Stimulated activated CD8-positive, alpha-beta memory T cell treated with anti-CD3 and anti-CD28 coated beads, Interleukin-15, amount 100 ng/mL, for 48 hours (primary cell): Measurements from ENCODE around the gene ING1.
"Not testable (repeated sequence)": the region's sequence is repeated elsewhere in the genome, so short reads cannot be mapped to it uniquely, and the experiment has no call there.

Source experiments
- DNase-seq, 2 donors: peaks; one replicate each; pipeline ENCODE4 v3.0.0-alpha.2; 2020; ENCODE audit warnings: low read depth in 2 of 2

ING1 gene

DNA sequence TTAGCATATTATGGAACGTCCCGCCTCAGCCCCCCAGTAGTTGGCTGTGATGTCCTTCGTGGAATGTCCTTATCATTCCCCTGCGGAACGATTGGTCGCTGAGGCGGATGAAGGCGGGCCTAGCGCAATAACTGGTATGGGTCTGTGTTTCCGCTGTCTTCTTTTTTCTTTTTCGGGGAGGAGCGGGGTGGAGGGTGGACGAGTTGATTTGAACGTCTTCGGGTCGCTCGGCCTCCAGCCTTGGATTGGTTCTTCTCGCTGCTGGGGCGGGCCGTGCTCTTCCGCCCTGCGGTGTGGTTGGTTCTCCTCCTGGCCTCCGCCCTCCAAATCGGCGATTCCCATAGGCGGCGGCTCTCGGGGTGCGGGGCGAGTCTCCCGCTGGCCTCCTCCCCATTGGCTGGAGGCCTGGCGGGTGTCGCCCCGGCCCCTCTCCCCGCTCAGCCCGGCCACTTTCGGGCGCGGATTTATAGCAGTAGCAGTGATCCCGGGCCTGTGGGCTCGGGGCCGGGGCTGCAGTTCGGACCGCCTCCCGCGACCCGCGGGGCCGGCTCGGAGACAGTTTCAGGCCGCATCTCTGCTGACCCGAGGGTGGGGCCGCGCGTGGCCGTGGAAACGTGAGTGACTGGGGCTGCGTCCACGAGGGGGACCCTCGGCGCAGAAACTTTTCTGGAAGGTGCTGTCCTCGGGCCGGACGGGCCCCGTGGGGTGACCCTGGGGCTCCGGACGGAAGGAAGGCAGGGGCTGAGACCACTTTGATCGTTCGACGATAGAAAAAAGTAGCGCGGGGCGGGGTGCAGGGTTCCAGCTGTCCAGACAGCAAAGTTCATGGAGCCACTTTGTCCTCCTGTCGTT lies 2.1 kb downstream of the ING1 start:
- peak; percentile 94 to 95 for DNase-seq

DNA sequence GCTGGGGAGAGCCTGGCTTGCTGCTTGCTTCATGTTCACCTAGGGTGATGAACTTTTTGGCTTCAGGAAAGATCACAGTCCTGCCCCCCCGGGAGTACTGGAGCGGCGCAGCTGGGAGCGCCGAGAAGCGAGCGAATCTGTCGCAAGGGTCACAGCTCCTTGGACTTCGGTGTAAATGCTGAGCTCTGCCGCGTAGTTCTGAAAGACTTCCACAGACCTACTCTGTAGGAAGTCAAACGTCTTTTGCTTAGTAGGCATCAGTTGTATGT lies 2.7 kb downstream of the ING1 start:
- DNase-seq: no peak

DNA sequence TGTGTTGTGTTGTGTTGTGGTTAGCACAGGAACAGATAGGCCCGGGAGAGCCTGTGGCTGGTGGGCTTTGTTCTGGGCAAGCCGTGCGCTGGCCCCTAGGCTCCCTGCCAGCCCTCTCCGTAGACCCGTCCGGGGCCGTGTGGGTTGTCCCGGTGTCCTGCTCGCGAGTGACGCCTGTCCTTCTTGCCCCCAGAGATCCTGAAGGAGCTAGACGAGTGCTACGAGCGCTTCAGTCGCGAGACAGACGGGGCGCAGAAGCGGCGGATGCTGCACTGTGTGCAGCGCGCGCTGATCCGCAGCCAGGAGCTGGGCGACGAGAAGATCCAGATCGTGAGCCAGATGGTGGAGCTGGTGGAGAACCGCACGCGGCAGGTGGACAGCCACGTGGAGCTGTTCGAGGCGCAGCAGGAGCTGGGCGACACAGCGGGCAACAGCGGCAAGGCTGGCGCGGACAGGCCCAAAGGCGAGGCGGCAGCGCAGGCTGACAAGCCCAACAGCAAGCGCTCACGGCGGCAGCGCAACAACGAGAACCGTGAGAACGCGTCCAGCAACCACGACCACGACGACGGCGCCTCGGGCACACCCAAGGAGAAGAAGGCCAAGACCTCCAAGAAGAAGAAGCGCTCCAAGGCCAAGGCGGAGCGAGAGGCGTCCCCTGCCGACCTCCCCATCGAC lies 5.7 kb downstream of the ING1 start:
- no peak for DNase-seq

DNA sequence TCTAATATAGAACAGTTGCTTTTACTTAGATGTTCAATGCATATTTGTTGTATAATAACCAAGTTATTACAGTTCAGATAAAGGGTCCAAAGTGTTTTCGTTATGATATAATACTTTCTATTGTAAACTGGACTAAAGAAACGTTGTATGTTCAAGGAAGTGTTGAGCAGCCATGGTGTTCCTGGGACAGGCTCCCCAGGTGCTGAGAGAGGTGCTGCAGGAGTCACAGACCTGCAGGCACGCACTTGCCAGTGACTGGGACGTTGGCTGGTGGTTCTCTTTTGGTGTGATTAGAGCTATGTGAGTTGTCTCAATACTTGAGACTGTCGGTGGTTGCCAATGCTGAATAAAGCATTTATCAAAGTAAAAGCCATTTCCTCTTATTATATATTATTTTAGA lies 9.5 kb downstream of the ING1 start:
- DNase-seq: no peak

DNA sequence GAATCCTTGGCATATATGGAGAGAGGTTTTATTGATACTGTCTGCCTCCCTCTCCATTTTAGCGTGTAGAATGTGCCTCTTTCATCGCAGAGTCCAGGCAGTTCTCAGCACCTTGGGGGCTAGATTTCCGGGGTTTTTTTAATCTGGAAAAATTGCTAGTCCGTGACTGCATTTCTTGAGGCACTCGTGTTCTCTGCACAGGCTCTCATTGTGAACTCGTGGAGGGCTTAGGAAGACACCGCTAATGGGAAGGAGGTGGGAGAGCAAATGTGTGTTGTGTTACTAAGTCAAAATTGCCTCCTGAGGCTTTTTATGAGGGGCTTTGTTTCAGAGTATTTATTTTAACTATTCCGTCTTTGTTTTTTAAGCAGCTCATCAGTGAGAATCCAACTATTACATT lies 10.1 kb downstream of the ING1 start:
- DNase-seq: no peak

DNA sequence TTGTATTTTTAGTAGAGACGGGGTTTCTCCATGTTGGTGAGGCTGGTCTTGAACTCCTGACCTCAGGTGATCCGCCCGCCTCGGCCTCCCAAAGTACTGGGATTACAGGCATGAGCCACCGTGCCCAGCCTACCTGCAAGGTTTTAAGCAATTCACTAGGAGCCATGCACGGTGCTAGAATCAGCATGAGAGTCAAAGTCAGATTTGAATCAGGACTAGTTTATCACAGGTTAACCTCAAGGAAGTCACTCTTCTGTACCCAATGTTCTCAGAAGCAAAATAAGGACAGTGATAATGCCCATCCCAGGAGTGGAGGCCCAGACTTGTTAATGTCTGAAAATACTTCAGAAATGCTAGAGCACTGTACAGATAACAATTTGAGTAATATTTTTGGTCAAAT lies 12.7 kb downstream of the ING1 start:
- not testable (repeated sequence) for DNase-seq

DNA sequence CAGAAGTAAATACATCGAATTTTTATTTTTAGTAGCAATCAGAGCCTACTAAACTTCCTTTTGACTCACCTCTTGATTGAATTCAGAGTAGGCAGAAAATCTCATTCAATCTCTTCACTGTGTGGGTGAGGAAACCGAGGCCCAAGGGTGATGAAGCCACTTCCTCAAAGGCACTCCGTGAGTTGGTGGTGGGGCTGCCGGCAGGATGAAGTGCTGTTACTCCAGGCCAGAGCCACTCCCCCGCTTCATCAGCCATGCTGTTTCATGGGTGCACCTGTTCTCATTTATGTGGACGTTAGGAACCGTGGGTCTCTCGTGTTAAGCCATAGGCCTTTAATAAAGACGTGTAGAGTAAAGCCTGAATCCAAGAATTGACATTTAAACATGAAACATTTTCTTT lies 13.2 kb downstream of the ING1 start:
- peak; percentile 57 to 62 for DNase-seq

DNA sequence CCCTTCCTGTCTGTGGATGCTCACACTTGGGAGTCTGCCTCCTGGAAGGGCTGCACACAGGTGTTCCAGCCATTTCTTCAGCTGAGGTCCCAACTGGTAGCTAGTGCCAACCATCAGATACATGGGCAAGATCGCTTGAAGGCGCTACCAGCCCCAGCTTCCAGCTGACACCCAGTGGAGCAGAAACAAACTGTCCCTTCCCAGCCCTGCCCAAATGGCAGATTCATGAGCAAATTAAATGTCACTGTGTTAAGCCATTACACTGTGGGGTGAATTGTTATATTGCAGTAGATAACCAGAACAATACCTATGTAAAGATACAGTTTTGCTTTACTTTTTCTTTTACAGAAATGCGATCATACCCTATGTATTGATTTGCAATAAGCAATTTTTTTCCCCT lies 17.6 kb downstream of the ING1 start:
- no peak for DNase-seq

DNA sequence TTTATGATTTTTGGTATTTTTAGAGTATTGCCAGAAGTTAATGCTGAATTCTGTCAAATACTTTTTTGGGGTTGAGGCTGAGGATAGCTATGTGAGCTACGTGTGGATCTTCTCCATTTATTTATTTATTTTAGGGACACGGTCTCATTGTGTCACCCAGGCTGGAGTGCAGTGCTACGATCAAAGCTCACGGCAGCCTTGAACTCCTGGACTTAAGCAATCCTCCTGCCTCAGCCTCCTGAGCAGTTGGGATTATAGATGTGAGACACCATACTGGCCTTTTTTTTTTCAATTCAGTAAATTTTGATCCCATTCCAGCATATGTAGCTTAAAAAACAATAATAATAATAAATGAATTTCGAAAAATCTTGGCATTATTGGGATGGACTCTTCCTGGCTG lies 21.1 kb downstream of the ING1 start:
- DNase-seq: no peak

DNA sequence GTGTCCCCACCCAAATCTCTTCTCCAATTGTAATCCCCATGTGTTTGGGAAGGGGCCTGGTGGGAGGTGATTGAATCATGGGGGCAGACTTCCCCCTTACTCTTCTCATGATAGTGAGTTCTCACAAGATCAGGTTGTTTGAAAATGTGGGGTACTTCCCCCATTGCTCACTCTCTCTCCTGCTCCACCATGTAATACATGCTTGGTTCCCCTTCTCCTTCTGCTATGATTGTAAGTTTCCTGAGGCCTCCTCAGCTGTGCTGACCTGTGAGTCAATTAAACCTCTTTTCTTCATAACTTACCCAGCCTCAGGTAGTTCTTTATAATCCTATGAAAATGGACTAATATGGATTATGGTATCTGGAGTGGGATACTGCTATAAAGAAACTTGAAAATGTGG lies 24.1 kb downstream of the ING1 start:
- DNase-seq: no peak

DNA sequence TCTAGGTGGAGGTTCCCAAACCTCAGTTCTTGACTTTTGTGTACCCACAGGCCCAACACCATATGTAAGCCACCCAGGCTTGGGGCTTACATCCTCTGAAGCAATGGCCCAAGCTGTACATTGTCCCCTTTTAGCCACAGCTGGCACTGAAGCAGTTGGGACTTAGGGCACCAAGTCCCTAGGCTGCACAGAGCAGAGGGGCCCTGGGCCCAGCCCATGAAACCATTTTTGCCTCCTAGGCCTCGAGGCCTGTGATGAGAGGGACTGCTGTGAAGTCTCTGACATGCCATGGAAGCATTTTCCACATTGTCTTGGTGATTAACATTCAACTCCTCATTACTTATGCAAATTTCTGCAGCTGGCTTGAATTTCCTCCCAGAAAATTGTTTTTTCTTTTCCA lies 30.2 kb downstream of the ING1 start:
- DNase-seq: no peak

DNA sequence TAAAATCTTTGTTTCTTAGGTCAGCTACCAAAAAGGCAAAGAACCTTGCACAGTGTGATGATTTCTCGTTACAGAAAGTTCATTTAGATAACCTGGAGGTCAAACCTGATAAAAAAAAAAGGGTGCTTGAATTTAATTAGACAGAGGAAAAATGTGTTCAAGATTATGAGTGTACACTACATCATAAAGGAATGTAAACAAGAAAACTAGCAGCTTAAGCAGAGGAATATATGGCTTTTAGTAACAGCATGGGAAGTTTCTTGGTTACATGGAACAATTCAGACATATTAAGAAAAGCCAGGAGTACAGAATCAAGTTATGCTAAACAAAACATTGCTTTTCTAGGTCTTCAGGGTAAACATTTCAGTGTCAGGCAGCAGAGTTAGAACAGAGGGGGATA lies 32.9 kb downstream of the ING1 start:
- no peak for DNase-seq

DNA sequence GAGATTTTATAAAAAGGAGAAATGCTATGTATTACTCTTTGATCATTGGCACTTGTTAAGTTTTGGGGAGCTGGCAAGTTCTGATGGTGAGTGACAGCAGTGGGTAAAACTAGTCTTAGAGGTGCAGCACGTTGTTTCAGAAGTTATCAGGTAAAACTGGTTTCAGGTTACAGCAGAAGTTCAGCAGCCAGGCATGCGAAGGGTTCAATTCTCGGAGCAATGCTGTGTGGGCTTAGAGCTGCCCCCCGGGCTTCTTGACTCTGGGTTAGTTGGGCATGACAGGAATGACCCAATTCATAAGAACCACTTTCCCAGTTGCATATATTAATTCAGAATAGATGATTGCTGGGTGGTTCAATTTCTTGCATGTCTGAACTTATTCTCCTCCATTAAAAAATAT lies 34.8 kb downstream of the ING1 start:
- DNase-seq: no peak

DNA sequence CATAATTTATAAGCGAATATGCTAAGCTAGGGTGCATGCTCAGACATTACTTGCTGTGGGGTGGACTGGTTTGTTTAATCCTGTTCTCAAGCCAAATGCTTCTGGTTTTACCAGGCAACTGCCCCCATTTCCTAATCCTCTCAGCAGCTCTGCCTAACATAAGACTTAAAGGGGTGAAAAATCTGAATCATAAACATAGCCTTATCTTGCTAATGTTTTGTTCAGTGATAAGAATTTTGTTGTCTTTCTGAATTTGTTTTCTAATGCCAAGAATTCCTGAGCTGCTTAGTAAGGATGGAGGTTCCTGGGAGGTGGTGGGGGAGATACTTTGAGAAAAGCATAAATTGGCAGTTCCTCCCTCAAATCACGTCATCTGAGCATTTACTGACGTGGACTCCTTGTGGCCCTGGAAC lies 42.7 kb downstream of the ING1 start:
- no peak for DNase-seq

DNA sequence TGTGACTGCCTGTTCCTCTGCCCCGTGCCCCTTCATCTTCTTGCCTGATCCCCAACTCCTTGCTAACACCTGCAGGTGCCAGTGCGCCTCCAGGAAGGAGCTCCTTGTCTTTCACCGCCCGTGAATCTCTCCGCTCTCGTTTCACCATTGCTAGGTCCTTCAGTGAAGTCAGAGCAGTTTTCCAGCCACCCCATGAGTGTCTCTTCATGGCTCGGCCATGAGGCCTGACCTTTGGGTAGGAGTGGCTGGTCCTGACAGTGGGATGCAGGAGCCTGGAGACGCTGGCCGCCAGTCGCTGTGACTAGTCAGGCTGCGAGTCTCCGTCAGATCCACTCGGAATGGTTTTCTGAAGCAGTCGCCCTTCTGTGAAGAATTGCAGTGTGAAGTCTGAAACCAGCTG lies 43.8 kb downstream of the ING1 start:
- DNase-seq: no peak

DNA sequence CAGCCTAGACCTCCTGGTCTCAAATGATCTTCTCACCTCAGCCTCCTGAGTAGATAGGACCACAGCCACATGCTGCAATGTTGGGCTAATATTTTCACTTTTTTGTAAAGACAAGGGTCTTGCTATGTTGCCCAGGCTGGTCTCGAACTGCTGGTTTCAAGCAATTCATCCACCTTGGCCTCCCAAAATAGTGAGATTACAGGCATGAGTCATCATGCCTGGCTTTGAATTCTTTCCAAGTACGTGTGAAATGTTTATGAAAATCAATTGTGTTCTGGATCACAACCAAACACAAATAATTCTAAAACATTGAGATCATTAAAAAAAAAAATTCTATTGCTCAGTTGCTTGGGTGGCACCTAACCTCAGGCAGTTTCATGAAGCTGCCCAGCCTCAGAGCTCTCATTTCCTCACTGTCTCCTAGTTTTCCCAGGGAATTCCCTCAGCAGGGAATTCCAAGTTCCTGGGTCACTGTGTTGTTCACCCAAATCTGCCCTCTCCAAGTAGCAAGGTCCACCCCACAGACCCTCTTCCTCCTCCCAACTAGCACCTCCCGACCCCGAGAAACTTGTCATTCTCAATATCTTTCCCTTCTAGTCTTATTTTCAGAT lies 44.8 kb downstream of the ING1 start:
- DNase-seq: no peak

DNA sequence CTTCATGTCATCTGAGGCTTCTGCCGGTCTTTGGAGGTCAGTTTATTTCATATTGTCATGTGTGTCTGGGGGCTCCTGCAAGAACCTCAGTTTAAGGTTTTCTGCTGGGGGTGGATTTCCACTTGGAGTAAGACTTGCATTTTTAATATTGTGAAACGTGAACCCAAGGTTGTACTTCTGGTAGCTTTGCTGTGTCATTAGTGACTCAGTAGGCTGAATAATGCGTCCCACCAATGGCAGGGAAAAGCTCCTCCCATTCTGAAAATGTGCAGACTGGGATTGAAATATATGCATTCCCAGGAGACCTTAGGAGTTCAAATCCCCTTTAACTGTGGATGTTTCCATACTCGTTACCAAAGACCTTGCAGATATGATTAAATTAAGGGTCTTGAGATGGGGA lies 46.2 kb downstream of the ING1 start:
- no peak for DNase-seq

DNA sequence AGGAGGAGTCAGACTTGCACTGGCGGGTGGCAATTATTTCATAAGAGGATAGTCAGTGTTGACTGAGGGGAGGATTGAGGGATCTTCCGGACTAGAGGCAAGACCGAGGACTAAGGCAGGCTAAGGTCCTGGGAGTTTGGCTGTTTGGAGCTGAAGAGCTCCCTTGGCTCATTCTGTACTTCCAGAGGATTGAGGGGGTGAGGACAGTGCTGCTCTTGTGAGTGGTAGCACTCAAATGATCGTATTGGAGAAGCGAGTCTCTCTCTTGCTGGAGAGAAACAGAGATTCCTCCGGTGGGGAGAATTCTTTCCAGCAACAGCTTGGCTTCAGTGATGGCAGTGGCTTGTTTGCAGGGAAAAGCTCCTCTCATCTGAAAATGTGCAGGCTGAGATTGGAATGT lies 47.1 kb downstream of the ING1 start:
- DNase-seq: no peak

DNA sequence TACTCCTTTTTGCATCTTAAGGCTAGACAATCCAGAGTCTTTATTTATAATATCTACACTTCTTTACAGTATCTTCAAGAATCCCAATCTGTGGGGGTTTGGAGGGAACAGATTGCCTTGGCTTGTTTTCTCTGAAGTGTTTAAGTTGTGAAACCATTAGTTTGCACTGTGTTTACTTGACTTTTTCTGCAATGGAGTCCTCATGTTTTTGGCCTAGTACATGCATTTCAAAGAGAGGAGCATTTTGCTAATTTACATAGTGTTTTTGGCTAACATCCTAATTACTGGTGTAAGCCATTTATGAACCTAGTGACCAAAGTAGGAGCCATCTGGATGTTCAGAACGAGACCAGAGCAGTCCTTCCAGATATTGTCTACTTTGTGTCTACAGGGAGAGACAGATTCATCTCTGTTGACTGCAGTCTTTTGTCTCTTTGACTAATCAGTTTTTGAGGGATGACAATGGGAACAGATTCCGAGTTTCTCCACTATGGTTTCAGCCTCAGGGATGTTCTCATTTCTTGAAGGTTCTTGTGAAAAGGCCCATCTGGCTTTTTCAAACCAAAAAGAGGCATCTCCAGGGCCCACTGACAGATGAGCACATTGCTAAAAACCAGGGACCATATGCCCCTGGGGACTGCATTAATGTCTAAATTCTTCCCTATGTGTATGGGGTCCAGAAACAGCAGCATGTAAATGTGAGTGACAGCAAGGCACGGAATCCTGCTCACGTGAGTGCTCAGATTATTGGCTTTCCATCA lies 53.4 kb downstream of the ING1 start:
- DNase-seq: no peak

DNA sequence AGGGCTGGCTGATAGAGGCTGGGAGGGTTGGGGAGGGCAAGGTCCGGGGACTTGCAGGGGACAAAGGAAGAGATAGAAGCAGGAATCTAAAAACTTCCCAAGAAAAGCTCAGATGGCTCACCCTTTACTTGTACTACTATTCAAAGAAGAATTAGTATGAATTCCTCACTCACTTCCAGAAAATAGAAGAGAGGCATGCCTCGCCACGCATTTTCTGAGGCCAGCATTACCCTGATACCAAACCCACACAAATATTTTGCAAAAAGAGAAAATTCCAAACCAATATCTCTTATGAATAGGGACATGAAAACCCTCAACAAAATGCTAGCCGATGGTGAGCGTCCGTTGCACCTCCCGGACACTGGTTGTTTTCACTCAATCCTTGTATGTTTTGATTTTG lies 54.0 kb downstream of the ING1 start:
- no peak for DNase-seq

DNA sequence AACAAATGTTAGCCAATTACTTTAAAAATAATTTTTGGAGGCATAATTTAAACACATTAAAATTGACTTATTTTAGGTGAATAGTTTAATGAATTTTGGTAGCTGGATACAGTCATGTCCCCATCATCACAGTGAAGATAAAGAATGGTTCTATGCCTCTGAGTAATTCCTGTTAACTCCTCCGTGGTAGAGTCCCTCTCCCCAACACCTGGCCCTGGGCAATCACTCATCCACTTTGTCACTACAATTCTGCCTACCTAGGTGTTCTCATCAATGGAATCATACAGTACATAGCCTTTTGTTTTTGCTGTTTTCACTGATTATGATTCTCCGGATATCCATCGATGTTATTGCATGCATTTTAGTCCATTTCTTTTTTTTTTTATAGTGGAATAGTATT lies 55.6 kb downstream of the ING1 start:
- DNase-seq: no peak

DNA sequence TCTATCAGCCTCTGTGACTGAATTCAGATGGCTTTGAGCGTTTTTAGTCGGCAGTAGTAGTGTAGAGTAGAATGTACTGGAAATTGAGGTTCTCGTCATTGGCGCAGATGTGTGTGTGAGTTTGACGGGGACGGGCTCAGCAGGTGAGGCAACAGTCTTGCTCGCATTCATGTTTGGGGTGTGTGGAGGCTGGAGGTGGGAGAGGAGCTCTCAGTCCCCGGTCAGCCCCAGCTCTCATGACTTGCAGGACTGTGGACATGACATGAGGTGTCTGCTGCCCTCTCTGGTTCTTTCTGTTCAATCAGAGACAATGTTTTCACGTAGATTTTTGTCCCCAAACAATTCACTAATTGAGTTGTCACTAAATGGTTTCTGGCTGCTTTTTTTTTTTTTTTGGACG lies 57.2 kb downstream of the ING1 start:
- DNase-seq: no peak

DNA sequence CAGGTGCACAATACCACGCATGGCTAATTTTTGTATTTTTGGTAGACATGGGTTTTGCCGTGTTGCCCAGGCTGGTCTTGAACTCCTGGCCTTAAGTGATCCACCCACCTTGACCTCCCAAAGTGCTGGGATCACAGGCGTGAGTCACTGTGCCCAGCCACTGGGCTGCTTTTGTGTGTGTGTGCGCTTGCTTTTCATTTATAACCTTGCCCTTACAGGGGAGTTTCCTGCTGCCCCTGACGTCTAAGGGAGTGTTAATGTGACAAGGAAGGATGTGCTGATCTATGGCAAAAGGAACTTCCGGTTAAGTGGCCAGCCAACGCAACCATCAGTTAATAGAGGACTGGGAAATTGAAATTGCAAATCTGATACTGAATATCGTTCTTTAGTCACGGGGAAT lies 57.7 kb downstream of the ING1 start:
- DNase-seq: no peak
